B cell (primary cell): ENCODE results near the gene TMF1.

Source experiments
- CTCF ChIP-seq: fragments of 200-600 bp; IDR thresholded peaks from one replicate; pipeline ENCODE4 v1.8.0; 2022; ENCODE audit warnings: antibody characterized with exemption, mild to moderate bottlenecking
- EZH2 ChIP-seq: IDR thresholded peaks from 2 replicates; pipeline ENCODE4 v1.6.1; 2012; ENCODE audit warnings: borderline replicate concordance, low read depth, mild to moderate bottlenecking, moderate library complexity, low read length; ENCODE audit not compliant: insufficient read depth, poor library complexity, severe bottlenecking

GRCh38 chr3:69004138-69004537, 48.0 kb downstream of the TMF1 start:
- TF ChIP-seq CTCF (no peak), EZH2 (no peak)
